ENCODE results near the gene MYRF.

MYRF gene

GRCh38 chr11:61736310-61736709 is 16.1 kb upstream of the MYRF start (continued):
- TF ChIP-seq ZNF202 (tag by site-specific recombination; IDR thresholded peaks at IDR 0.05; ENCODE audit: borderline replicate concordance) (no peak), PRDM4 (tag by site-specific recombination; IDR thresholded peaks at IDR 0.05) (no peak)

- H3K27ac ChIP-seq (ENCODE audit: extremely low read depth, low read depth, low read length), result no peak overlapping the region
- TF ChIP-seq PRDM1 (tag by site-specific recombination; IDR thresholded peaks at IDR 0.05), result no peak
- no peak for TF ChIP-seq ZNF560 (tag by site-specific recombination; IDR thresholded peaks at IDR 0.05; ENCODE audit: borderline replicate concordance)
- TF ChIP-seq PRDM10 (tag by site-specific recombination; IDR thresholded peaks at IDR 0.05), result no peak
- TF ChIP-seq ZNF302 (tag by site-specific recombination; IDR thresholded peaks at IDR 0.05; ENCODE audit: low read depth), result no peak
- TF ChIP-seq ZNF335 (tag by site-specific recombination; conservative IDR thresholded peaks at IDR 0.05), result no peak
- TF ChIP-seq ZSCAN30 (tag by site-specific recombination; IDR thresholded peaks at IDR 0.05), result no peak
- TF ChIP-seq ZNF114 (tag by site-specific recombination; IDR thresholded peaks at IDR 0.05), result no peak
- no peak for TF ChIP-seq ZNF280C (tag by site-specific recombination; IDR thresholded peaks at IDR 0.05)
- no peak for TF ChIP-seq ZBTB20 (tag by site-specific recombination; IDR thresholded peaks at IDR 0.05)
- TF ChIP-seq ZNF747 (tag by site-specific recombination; IDR thresholded peaks at IDR 0.05), result no peak
- TF ChIP-seq ZNF76 (tag by site-specific recombination; IDR thresholded peaks at IDR 0.05; ENCODE audit: borderline replicate concordance, low read depth), result no peak
- TF ChIP-seq ZNF221 (tag by site-specific recombination; IDR thresholded peaks at IDR 0.05; ENCODE audit: borderline replicate concordance), result no peak
- no peak for TF ChIP-seq ZNF239 (tag by site-specific recombination; IDR thresholded peaks at IDR 0.05)
- TF ChIP-seq ZNF549 (tag by site-specific recombination; IDR thresholded peaks at IDR 0.05), result no peak
- TF ChIP-seq ZFHX2 (tag by site-specific recombination; conservative IDR thresholded peaks at IDR 0.05), result no peak
- no peak for TF ChIP-seq ZNF18 (tag by site-specific recombination; IDR thresholded peaks at IDR 0.05)
- no peak overlapping the region for H3K4me3 ChIP-seq (ENCODE audit: low read depth, low read length)
- ChIA-PET POLR2A (no interaction called here), CTCF (interaction anchor here (0.8 to 3.2 kb wide), 4 partner anchors 12 to 220 kb away, joined by 3 to 34 read pairs (median 4); no protein-coding TSS in a partner anchor)
- no peaks in the 10 kb centered on the region for H3K9me3 ChIP-seq (ENCODE audit: control insufficient read depth, insufficient read depth, low read depth, low read length)
- H3K4me1 ChIP-seq (ENCODE audit: control insufficient read depth, insufficient read depth, low read length), result no peaks in the 10 kb centered on the region
- H3K36me3 ChIP-seq (ENCODE audit: control insufficient read depth in 2 of 2, insufficient read depth in 1 of 2, low read length in 2 of 2), result peaks cover 0 to 60% of the 10 kb centered on the region in 2 experiments; a peak in 1 of 3 replicates
Observed at GRCh38 chr11:61737131-61737530, 15.3 kb upstream of the MYRF start.
